WTC11 (cell line): ENCODE data around the gene UBAP2L. TPM values are rescaled to one million over a fixed set of nuclear protein-coding genes. Genes with fewer than 3 reads are reported as not detected.

ENCODE experiments used
- ATAC-seq: fragments of 200-7000 bp; cut with Tn5 transposase; 2 replicates; pipeline ENCODE4 v1.10.0; 2021; ENCODE audit warnings: mild to moderate bottlenecking, moderate library complexity
- CTCF ChIA-PET: fragments of 300-600 bp; sonication (Branson Sonifier 250); formaldehyde crosslinking; loops from one replicate; lab custom pipeline; 2021; ENCODE audit warnings: antibody characterized with exemption; lab: Charles Lee
- POLR2A ChIA-PET: fragments of 350-600 bp; sonication (Branson Sonifier 250); formaldehyde crosslinking; loops from one replicate; lab custom pipeline; 2021; ENCODE audit warnings: antibody characterized with exemption; lab: Charles Lee
- DNase-seq: peaks from one replicate; pipeline ENCODE4 v3.0.0; 2021; ENCODE audit warnings: low spot score
- H3K27ac Mint-ChIP-seq: 2 replicates; pipeline ENCODE4 v1.8.0; 2021; ENCODE audit warnings: mixed read lengths
- H3K27me3 Mint-ChIP-seq: 2 replicates; pipeline ENCODE4 v1.8.0; 2021; ENCODE audit warnings: low read depth, mild to moderate bottlenecking, moderate library complexity, mixed read lengths
- H3K36me3 Mint-ChIP-seq: 2 replicates; pipeline ENCODE4 v1.8.0; 2021; ENCODE audit warnings: mixed read lengths
- H3K4me1 Mint-ChIP-seq: 2 replicates; pipeline ENCODE4 v1.8.0; 2022; ENCODE audit warnings: mixed read lengths
- H3K4me3 Mint-ChIP-seq: 2 replicates; pipeline ENCODE4 v1.8.0; 2021; ENCODE audit warnings: mild to moderate bottlenecking, moderate library complexity, mixed read lengths
- H3K9me3 Mint-ChIP-seq: 2 replicates; pipeline ENCODE4 v1.8.0; 2021; ENCODE audit warnings: mixed read lengths
- ARID4B ChIP-seq: sonication (generic); formaldehyde crosslinking; IDR thresholded peaks from 2 replicates; pipeline ENCODE4 v1.8.0; 2023; ENCODE audit warnings: missing genetic modification reagents, mild to moderate bottlenecking, borderline replicate concordance
- ATF3 ChIP-seq: sonication (generic); formaldehyde crosslinking; conservative IDR thresholded peaks from 2 replicates; pipeline ENCODE4 v1.8.1; 2022; ENCODE audit warnings: mild to moderate bottlenecking, missing genetic modification reagents
- CTCF ChIP-seq: fragments of 200-600 bp; IDR thresholded peaks from 2 replicates; pipeline ENCODE4 v1.8.0; 2022; ENCODE audit warnings: antibody characterized with exemption
- EMX1 ChIP-seq: fragments of 250-450 bp; sonication (Bioruptor Pico); IDR thresholded peaks from 2 replicates; pipeline ENCODE4 v1.8.0; 2021; ENCODE audit warnings: mild to moderate bottlenecking
- ESRRA ChIP-seq: sonication (generic); formaldehyde crosslinking; IDR thresholded peaks from 2 replicates; pipeline ENCODE4 v1.8.1; 2022; ENCODE audit warnings: mild to moderate bottlenecking, missing genetic modification reagents, borderline replicate concordance
- ETV6 ChIP-seq: sonication (generic); formaldehyde crosslinking; IDR thresholded peaks from 2 replicates; pipeline ENCODE4 v1.8.1; 2022; ENCODE audit warnings: mild to moderate bottlenecking, missing genetic modification reagents
- FOXK1 ChIP-seq: sonication (generic); formaldehyde crosslinking; IDR thresholded peaks from 2 replicates; pipeline ENCODE4 v1.8.0; 2022; ENCODE audit warnings: mild to moderate bottlenecking, moderate library complexity, missing genetic modification reagents
- GABPB1 ChIP-seq: sonication (generic); formaldehyde crosslinking; IDR thresholded peaks from 2 replicates; pipeline ENCODE4 v1.8.1; 2023; ENCODE audit warnings: mild to moderate bottlenecking, missing genetic modification reagents
- GRHL2 ChIP-seq: fragments of 250-450 bp; sonication (Bioruptor Pico); IDR thresholded peaks from 2 replicates; pipeline ENCODE4 v1.8.0; 2022; ENCODE audit warnings: mild to moderate bottlenecking, moderate library complexity; ENCODE audit not compliant: insufficient replicate concordance, severe bottlenecking
- GTF2I ChIP-seq: fragments of 250-450 bp; sonication (Bioruptor Pico); conservative IDR thresholded peaks from 2 replicates; pipeline ENCODE4 v1.4.0; 2021; ENCODE audit warnings: mild to moderate bottlenecking
- HMGA2 ChIP-seq: fragments of 250-450 bp; sonication (Bioruptor Pico); IDR thresholded peaks from 2 replicates; pipeline ENCODE4 v1.4.0; 2021; ENCODE audit warnings: mild to moderate bottlenecking, moderate library complexity
- JAZF1 ChIP-seq: fragments of 250-450 bp; sonication (Bioruptor Pico); IDR thresholded peaks from 2 replicates; pipeline ENCODE4 v1.9.0; 2021; ENCODE audit warnings: moderate library complexity, mild to moderate bottlenecking, inconsistent platforms
- JUN ChIP-seq: sonication (generic); formaldehyde crosslinking; IDR thresholded peaks from 2 replicates; pipeline ENCODE4 v1.8.0; 2023; ENCODE audit warnings: mild to moderate bottlenecking, missing genetic modification reagents
- KAT7 ChIP-seq: sonication (generic); formaldehyde crosslinking; IDR thresholded peaks from 2 replicates; pipeline ENCODE4 v1.8.1; 2023; ENCODE audit warnings: missing genetic modification reagents, mild to moderate bottlenecking, borderline replicate concordance
- MYBL2 ChIP-seq: sonication (generic); formaldehyde crosslinking; IDR thresholded peaks from 2 replicates; pipeline ENCODE4 v1.8.1; 2023; ENCODE audit warnings: mild to moderate bottlenecking, moderate library complexity, missing genetic modification reagents
- NFYB ChIP-seq: sonication (generic); formaldehyde crosslinking; conservative IDR thresholded peaks from 2 replicates; pipeline ENCODE4 v1.8.0; 2022; ENCODE audit warnings: low read depth, missing genetic modification reagents
- OVOL2 ChIP-seq: fragments of 250-450 bp; sonication (Bioruptor Pico); IDR thresholded peaks from 2 replicates; pipeline ENCODE4 v1.9.0; 2021; ENCODE audit warnings: mild to moderate bottlenecking, borderline replicate concordance
- PRDM15 ChIP-seq: sonication (generic); formaldehyde crosslinking; IDR thresholded peaks from 2 replicates; pipeline ENCODE4 v1.8.0; 2022; ENCODE audit warnings: missing genetic modification reagents
- SMAD3 ChIP-seq: sonication (generic); formaldehyde crosslinking; IDR thresholded peaks from 2 replicates; pipeline ENCODE4 v1.8.0; 2022; ENCODE audit warnings: missing genetic modification reagents, mild to moderate bottlenecking, borderline replicate concordance
- SP1 ChIP-seq: sonication (generic); formaldehyde crosslinking; conservative IDR thresholded peaks from 2 replicates; pipeline ENCODE4 v1.8.1; 2022; ENCODE audit warnings: missing genetic modification reagents
- total RNA-seq: library from RNA; stranded (reverse); gene quantifications from 3 replicates; pipeline ENCODE4 v1.2.3, GENCODE V29; 2021

The UBAP2L gene
- total RNA-seq, 1 experiment from 2014 or later: 205 TPM

GRCh38 chr1:154272217-154272998, 51.7 kb downstream of the UBAP2L start, which contains the start of gene HAX1:
Gene HAX1 (plus strand): TSS chr1:154272629. CDS start chr1:154272724, 95 bp downstream.
- H3K27ac Mint-ChIP-seq: peak within 1 kb of the TSS; percentile 94
- H3K36me3 Mint-ChIP-seq: peaks cover 28% of the 10 kb centered on the region
- peak; percentile 90 for ATAC-seq
- CTCF ChIA-PET: interaction anchor here (0.6 to 4.4 kb wide), 11 partner anchors 29 to 305 kb away, joined by 3 to 30 read pairs (median 4); partner anchors contain the start of genes ATP8B2, CREB3L4 and NUP210L
- no peaks in the 10 kb centered on the region for H3K27me3 Mint-ChIP-seq
- TF ChIP-seq HMGA2 (CRISPR knock-in tag): peak; percentile 9; the same call in 1 of the 2 replicates
- peak; percentile 60; the same call in 1 of the 2 replicates for TF ChIP-seq EMX1 (CRISPR knock-in tag)
- TF ChIP-seq JUN (CRISPR knock-in tag): 0 out of 2 replicates have a peak, but pooled peaks have one; percentile 47
- TF ChIP-seq SMAD3 (CRISPR knock-in tag): 0 out of 2 replicates have a peak, but pooled peaks have one; percentile 60
- TF ChIP-seq FOXK1 (CRISPR knock-in tag): peak; percentile 90
- TF ChIP-seq ARID4B (CRISPR knock-in tag): 0 out of 2 replicates have a peak, but pooled peaks have one; percentile 7
- TF ChIP-seq KAT7 (CRISPR knock-in tag): 0 out of 2 replicates have a peak, but pooled peaks have one; percentile 35
- TF ChIP-seq CTCF: peak; percentile 41; the same call in 1 of the 2 replicates
- TF ChIP-seq ESRRA (CRISPR knock-in tag): no peak
- TF ChIP-seq MYBL2 (CRISPR knock-in tag): peak; percentile 58; the same call in 1 of the 2 replicates
- peak; percentile 71 for TF ChIP-seq GABPB1 (CRISPR knock-in tag)
- no peak for TF ChIP-seq OVOL2
- TF ChIP-seq GTF2I (CRISPR knock-in tag): no peak
- peak; percentile 63; the same call in 1 of the 2 replicates for TF ChIP-seq ETV6 (CRISPR knock-in tag)
- TF ChIP-seq SP1 (CRISPR knock-in tag): peak; percentile 63; the same call in 1 of the 2 replicates
- TF ChIP-seq, all 79 proteins: peak for 12
- Mint-ChIP-seq H3K4me1 (peaks cover 14% of the 10 kb centered on the region), H3K4me3 (peak within 1 kb of the TSS; percentile 94), H3K9me3 (no peaks in the 10 kb centered on the region)
- DNase-seq: peak; percentile 89
- POLR2A ChIA-PET: interaction anchor here (0.6 to 0.7 kb wide), 2 partner anchors 54 to 163 kb away, joined by 3 to 6 read pairs; no protein-coding TSS in a partner anchor

- ATAC-seq (peak; percentile 4), DNase-seq (no peak)
- POLR2A ChIA-PET: interaction anchor here (0.7 kb wide), 1 partner anchor 54 kb away, joined by 3 read pairs; no protein-coding TSS in a partner anchor
- Mint-ChIP-seq H3K4me1 (peaks cover 14% of the 10 kb centered on the region), H3K27me3 (no peaks in the 10 kb centered on the region), H3K36me3 (peaks cover 28% of the 10 kb centered on the region), H3K4me3 (peak overlapping the region; percentile 94), H3K27ac (peak overlapping the region; percentile 94), H3K9me3 (no peaks in the 10 kb centered on the region)
- CTCF ChIA-PET: interaction anchor here (1.1 to 4.4 kb wide), 3 partner anchors 62 to 73 kb away, joined by 3 to 30 read pairs (median 11); no protein-coding TSS in a partner anchor
- TF ChIP-seq PRDM15 (no peak), GRHL2 (CRISPR knock-in tag) (no peak), ATF3 (CRISPR knock-in tag) (0 out of 2 replicates have a peak, but pooled peaks have one; percentile 34), NFYB (CRISPR knock-in tag) (no peak), JAZF1 (CRISPR knock-in tag) (no peak)
Observed at GRCh38 chr1:154272999-154273563, 52.3 kb downstream of the UBAP2L start.
